ENCODE measurements around the gene CD93.

The CD93 gene

DNA sequence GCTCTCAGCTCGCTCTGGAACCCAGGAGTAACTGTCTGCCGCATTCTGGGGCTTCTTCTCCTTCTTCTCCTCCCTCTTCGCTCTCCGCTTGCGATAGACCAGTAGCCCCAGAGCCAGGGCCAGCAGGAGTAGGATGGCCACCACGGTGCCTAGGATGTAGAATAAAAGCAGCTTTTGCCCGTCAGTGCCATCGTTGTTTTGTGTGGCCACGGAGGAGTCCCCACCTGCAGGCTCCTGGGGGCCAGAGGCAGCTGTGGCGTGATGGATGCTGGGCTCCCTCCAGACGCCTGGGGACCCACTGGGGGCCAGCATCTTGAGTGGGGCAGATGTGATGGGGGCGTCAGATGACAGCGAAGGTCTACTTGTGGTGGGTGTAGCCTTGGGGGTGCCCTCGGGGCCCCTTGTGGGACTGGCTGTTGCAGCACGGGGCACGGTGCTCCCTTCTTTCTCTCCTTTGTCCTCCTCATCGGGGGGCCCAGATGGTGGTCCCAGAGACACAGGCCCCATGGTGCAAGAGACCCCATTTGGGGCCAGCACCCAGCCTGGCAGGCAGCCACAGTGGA, 1.8 kb downstream of the CD93 start:
- no peak for DNase-seq

DNA sequence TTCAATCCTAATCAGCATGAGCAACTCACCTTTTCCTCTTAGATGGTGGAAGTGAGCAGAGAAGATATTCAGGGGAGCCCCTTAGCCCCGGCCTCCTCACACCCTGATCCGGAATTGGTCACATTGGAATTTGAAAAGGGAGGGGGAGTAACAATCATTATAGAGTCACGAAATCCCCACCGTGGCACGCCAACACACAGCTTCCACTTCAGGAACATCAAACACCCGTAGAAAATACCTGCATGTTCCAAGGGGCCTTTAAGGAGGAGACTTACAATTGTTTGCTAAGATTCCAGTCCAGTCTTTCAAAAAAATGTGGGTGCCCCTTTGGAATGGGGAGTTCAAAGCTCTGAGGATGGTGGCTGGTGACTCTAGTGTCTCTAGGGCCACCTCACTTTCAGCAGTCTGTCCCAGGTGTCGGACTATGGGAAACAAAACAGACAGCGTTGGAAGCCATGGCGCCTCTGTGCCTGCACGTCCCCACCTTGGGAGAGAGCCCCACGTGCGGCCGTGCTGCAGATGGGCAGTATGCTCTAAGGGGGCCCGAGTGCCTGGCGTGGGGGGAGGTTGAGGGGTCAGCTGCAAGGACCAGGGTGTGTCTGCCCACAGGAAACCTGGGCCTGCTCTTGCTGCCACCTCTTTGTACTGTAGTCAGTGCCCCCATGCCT, 2.4 kb downstream of the CD93 start:
- DNase-seq = no peak

DNA sequence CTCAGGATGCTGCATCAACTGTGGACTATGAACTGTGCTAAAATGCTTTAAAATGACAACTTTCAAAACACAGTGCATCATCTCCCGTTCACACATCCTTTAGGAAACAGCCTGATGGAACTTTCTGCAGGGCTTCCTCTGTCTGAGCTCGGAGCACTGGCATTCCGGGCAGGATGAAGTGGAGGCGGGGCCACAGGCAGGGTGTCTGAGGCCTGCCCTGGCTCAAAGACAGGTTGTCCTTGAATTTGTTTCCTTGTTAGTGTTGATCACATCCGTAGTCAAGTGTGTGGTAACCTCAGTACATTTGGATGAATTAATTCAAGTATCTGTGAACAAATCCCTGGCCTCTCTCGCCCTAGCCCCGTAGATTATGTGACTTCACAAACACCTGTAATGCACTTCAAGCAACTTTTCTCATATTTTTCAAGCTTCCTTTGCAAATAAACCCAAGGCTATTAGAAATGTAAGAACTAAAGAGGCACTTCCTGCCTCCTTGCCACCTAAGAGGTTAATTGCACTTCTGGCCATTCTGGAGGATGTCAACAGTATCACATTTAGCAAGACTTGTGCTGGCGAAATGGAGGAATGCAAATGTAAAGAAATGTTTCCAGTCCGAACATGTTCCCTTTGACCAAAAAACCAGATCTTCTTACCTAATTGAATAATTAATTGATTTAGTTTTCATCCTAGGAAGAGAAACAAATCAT, 3.1 kb downstream of the CD93 start:
- no peak for DNase-seq

DNA sequence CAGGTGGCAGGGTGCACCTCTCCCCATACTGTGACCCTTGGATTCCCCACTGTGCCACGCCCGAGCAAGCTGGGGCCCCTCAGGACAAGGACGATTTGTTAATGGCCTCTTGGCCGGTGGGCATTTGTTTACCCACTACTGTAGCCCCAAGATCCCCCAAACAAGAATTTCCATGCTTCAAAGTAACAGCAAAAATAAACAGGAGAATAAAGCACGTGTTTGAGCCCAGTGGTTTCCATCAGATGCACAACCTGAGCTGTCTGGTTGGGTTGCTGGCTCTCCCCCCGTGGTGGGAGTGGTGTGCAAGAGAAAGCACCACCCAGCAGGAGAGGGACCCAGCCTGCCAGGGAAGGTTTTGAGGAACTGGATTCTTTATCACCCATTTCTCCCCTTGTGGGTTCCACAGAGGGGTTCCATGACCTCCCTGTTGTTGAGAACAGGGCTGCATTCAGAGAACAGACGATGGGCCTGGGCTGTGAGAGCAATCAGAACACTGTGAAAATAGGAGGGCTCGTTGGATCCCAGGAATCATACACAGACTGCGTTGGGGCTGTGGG, 4.8 kb downstream of the CD93 start:
- no peak for DNase-seq

DNA sequence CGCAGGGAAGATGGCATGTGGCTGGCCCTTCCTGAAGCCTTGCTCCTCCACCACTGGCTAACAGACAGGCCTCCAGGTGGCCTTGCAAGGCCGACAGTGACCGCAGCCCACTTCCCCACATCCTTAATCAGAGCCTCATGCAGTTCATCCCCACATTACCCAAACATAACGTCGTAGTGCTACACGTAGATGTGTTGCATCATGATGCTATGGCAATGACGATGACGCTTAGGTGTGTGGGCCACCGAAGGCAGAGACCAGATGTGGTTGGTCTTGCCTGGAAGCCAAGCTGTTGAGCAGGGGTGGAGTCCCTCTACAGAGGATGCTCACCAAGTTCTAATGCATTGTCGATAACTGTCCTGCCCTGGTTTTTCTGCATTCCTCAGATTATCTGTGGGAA, 5.6 kb downstream of the CD93 start:
- peak in 1 of 51 donors; percentile 94 for DNase-seq

DNA sequence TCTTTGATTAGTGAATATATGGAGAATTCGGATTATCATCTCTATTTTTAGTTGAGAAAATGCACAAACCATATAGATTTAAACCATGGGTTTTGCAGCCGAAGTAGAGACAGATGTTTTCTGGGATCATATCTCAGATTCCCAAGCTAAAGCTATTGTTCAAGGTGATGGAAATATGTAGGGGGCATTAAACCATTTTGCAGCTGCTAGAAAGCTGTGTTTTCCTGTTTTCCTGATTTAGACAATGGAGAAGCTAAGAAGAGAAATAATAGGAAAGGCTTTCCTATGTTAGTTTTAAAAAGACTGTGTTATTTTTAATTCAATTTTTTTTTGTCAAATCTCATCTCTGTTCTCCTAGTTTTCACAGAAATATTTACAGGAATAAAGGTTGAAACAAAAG, 6.2 kb downstream of the CD93 start:
- no peak for DNase-seq

DNA sequence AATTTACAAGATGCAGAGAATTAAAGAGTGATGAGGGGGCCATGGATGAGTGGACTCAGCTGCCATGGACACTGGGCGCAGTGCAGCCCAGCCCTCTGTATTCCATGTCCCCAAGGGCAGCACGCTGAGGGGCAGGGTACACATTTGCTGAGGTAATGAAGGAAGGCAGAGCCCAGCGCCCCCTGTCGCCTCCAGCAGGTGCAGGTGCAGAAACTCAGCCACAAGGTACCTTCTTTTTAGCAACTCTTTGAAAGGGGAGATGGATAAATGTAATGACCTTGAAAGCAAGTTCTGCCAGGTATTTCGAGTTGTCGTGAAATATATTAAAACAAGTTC, 7.1 kb downstream of the CD93 start:
- DNase-seq = no peak

DNA sequence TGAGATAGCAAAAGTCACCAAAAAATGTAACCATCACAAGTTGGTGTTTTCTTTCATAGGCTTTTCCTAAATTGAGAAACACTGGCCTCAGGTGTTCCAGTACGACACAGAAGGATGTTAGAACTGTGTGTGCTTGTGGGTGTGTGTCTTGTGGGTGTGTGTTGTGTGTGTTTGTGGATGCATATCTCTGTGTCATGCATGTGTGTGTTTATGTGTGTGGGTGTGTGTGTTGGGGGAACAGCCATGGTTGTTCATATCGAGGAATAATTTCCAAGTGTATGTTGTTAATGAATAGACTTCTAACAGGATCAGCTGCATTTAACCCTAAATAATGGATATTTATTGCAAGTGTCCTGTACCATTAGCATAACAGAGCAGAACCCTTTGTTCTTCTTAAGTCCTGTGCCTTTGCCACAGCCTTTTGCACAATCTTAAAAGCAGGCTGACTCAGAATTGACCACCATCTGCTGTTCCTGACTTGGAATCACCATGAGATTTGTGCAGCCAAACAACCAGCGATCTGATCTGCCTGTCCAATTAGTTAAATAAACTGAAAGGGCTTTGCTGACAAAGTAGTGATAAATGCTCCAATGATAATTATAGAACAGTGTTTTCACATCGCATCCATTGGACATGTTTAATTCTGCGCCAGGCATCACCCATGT, 7.6 kb downstream of the CD93 start:
- no peak for DNase-seq

DNA sequence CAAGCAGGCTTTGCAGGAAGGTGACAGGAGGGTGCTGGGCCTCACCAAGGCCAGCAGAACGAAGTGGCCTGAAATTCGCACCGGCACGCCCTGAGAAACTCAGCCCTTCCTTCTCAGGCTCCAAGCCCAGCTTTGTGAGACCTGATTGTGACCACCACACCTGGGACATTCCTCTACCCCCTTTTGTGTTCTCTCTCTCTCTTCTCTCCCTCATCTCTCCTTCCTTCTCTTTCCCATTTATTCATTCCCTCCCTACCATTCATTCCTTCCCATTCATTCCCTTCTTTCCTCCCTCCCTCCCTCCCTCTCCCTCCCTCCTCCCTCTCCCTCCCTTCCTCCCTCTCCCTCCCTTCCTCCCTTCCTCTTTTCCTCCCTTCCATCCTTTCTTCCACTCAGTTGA, 8.8 kb downstream of the CD93 start:
- DNase-seq = no peak

DNA sequence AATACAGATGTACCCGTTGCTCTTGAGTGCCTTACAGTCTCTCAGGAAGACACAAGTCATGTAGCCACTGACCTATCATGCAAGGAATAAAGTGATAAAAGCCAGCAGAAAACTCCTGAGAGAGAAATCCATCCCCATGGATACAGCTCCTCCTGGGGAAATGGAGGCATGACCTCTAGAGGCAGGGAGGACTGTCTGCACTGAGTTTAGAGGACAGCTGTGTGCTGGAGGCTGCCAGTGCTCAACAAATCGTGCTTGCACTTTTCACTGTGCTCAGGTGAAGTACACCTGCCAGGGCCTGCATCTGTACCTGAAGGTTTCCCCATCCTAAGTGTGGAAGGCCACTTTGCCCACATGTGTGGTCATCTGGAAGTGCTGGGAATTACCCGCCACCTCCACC, 12.1 kb downstream of the CD93 start:
- DNase-seq = no peak

DNA sequence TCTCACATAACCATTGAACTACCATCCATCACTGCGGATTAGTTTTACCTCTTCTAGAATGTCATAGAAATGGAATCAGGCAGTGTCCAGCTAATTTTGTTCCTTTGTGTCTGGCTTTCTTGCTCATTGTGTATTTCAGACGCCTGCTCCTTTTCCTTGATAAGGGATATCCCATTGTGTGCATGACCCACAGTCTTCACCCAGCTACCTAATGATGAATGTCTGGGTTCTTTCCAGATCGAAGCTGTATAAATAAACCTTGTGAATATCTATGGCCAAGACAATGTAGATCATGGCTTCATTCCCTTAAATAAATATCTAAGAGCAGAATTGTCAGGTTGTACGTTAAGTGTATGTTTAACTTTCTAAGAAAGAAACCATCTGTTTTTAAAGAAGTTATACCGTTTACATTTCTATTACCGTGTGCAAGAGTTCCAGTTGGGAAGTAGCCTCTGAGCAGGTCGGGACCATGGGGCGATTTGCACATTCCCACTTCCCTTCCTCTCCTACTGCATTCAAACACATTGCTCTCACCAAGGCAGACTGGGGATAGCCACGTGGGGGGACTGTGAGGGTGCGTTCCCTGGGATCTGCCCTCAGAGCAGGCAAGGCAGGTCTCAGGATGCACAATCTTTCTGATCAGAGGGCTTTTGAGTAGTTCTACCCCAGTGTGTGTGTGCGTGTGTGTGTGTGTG, 13.1 kb downstream of the CD93 start:
- no peak for DNase-seq

DNA sequence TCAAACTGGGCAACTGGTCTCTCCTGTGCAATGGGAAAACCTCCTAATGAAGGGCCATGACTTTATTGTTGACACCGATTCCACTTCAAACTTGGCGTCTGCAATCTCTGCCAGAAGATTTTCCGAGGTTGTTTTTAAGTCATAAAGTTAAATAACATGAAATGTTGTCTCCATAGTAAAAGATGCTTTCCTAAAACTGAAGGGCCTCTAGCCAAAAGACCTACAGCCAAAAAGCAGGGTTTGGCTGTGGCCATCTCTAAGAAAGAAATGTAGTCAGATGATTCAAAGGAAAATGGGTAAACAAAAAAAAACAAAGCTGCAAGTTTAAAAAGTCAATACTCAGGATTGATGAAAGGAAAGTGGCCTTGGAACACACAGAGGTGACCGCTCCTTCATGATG, 14.1 kb downstream of the CD93 start:
- DNase-seq = no peak

DNA sequence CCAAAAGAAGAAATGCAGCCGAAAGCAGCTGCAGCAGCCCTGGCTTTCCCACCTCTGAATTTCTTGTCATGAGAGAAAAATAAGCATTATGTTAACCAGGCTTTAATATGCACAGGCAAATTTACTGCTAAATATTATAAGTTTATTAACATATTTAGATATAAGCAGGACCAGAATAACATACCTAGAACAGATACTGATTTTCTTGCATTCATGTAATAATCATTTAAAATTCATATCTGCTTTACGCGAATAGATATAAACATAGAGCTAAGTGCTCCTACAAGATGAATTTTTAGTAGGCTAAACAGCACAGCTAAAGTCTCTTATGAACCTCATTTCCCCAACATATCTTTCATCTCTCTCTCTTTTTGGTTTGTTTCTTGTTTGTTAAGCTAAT, 14.7 kb downstream of the CD93 start:
- no peak for DNase-seq

DNA sequence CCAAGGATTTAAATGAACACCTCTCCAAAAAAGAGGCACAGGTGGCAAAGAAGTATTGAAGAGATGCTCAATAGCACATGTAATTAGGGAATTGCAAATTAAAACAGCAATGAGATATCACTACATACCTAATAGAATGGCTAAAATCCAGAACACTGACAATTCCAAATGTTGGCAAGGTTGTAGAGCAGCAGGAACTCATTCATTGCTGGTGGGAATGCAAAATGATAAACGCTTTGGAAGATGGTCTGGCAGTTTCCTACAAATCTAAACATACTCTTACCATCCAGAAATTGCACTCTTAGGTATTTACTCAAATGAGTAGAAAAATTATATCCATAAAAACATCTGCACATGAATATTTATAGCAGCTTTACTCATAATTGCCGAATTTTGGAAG, 17.0 kb downstream of the CD93 start:
- DNase-seq = no peak

DNA sequence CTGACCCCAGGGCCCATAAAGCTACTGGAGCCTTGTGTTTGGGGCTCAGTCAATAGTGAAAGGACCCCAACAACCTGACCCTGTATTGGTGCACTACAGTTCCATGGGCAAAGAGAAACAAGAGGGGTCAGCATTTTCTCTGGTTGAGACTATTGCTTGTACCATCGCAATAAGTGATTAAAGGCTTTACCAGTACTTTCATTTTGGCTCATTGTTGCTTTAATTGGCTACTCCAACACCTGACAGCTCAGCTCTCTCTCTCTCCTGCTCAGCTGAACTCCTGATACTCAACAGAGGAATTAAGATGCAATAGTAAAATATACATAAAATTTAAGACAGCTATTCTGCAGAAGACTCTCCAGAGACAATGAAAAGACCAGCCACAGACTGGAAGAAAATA, 17.8 kb downstream of the CD93 start:
- DNase-seq = no peak

DNA sequence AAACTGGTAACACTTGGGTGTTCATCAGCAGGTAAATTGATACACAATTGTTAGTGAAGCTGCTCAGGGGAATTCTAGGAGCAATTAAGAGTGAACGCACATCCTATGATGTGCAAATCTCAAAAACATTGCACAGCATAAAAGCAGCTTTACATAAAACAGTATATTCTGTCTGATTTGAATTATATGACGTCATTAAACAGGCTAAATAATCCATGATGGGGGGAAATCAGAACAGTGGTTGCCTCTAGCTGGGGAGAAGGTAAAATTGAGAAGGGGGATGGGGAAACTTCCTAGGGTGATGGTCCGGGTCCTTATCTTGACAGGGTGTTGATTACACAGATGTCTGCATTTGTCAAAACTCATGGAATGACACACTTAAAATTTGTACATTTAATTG, 19.4 kb downstream of the CD93 start:
- DNase-seq = no peak

DNA sequence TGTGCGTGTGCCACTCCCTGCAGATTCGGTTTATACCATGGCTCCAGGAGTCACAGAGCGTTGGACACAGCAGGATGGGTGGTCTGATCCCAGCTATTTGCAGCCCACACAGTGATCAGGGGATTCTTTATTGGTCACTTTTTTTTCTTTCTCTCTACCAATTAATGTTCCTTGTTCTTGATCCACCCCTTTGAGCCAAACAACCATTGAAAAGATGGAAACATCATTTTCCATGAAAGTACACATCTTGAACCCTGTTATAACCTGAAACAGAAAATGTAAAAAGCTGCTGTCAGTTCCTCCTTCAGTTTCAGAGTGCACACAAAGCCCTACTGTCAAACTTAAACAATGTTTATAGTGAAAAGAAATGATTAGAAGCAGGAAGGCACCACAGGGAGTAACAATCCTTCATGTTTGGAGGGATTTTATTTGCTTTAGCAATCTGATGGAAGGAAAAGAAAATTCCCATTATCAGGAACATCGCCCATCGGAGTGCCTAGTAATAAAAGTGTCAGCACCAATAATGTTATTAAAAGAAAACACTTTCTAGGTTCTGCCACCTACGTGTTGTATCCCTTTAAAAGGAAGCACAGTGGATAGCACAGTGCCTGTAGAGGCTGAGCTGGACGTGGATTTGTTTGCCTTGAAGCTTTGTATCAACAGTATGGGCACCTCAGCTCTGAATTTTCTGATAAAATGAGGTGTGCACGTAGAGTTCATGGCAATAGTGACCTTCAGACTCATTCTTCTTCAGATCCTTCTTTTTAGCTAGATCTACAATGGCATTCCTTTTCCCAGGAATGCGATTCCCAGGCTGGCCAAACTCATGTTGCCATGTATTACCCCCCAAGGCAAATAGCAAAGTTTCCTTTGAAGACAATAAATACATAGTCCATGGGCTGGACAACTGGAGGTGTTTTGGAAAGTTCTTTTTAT, 20.6 kb downstream of the CD93 start:
- no peak for DNase-seq

DNA sequence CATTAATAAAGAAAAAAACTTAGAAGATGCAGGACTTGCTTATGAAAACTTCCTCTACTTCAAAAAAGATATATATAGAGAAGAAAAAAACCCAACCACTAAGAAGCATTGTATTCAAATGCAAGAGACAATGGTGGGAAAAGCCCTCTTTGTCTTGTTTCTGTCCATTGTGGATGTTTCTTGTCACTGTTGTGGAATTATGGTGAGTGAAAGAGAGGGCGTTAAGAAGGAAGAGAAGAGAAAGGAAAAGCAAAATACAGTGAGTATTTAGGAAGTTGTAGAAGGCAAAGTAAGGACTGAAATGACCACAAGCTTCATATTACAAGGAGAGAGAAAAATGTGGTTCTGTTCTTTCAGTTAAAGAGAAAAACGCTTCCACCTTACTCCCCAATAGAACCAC, 22.5 kb downstream of the CD93 start:
- DNase-seq = no peak

DNA sequence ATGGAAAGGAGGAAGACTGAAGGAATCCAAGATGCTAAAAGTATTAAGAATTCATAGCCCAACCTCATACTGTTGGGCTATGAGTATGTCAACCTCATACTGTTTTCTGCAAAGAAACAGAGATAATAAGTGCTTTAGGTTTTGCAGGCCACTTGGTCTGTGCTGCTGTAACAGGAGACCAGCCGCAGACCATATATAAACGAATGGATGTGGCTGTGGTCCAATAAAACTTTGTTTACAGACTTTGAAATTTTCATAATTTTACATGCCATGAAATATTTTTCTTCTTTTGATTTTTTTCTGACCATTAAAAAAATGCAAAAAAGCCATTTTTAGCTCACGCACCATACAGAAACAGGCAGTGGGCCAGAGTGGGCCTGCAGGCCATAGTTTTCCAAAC, 23.0 kb downstream of the CD93 start:
- DNase-seq = no peak

DNA sequence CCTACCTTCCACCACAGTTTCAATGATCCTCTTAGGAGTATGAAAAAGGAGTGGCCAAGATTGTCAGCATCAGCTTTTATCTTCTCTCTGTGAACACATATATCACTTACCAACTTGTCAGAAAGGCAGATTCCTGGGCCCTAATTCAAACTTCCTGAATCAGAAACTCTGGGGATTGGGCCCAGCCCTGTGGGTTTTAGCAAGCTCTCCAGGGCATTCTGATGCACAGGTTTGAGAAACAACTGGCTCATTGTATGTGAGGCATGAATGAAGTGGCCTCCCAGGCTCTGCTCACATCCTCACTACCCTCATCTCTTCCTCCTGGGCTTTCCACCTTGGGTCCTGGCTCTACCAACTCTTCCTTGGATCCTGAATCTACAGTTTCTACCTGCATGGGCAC, 23.5 kb downstream of the CD93 start:
- no peak for DNase-seq

All from hypothalamus (tissue), 51 donors.